ENCODE measurements around the gene MYO18A. TPM values are rescaled to one million over a fixed set of nuclear protein-coding genes. Genes with fewer than 3 reads are reported as not detected.

MYO18A gene
- total and polyA plus RNA-seq, 12 donors: 61.4 to 442 (median 327) TPM

- Histone ChIP-seq H3K27ac (no peak overlapping the region), H3K27me3 (no peaks in the 10 kb centered on the region), H3K9me3 (no peaks in the 10 kb centered on the region), H3K36me3 (no peaks in the 10 kb centered on the region), H3K4me1 (peaks cover 0 to 9% (median 0%) of the 10 kb centered on the region in 9 donors), H3K4me3 (no peak overlapping the region)
- ATAC-seq (no peak), DNase-seq (no peak)
- intact Hi-C loops (cut with DNase I): no loop called here
- WGBS, 2 donors: 31 to 60% methylated on average over 2 of the region's 2 CpGs
- TF ChIP-seq CTCF (IDR thresholded peaks at IDR 0.05): no peak
Measured at GRCh38 chr17:29193146-29193545, 12.9 kb upstream of the MYO18A start.

DNA sequence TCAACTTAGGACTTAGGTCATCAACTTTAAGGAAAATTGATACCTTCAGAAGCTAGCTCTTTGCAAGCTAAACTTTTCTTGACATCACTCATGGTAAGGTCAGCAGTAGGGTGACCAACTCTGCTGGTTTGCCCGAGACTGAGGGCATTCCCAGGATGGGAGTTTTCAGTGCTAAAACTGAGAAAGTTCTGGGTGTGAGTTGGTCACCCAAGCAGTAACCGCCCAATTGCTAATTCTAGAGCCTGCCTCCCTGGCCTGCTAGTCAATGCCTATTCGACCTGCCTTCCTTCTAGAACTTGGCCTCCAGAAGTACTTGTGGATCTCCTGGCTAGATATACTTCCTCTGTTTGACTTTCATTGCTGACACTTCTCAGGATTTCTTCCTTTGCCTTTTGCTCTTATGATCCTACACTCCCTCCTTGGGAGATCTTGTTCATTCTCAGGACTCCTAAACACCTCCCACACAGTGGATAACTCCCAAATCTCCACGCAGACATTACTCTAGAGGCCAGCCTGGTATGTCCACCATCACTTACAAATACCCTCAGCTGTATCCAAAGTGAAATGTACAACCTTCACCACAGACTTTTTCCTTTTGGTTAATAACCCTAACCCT is 10.5 kb upstream of the MYO18A start:
- Histone ChIP-seq H3K27me3 (no peaks in the 10 kb centered on the region), H3K27ac (no peak overlapping the region), H3K36me3 (no peaks in the 10 kb centered on the region), H3K9me3 (no peaks in the 10 kb centered on the region), H3K4me1 (peaks cover 0 to 1% (median 0%) of the 10 kb centered on the region in 9 donors), H3K4me3 (no peak overlapping the region)
- DNase-seq (no peak), ATAC-seq (no peak)
- TF ChIP-seq CTCF (IDR thresholded peaks at IDR 0.05): no peak
- WGBS, 2 donors: 82 to 87% methylated on average over 4 of the region's 4 CpGs
- intact Hi-C loops (cut with DNase I): no loop called here

- Histone ChIP-seq H3K27me3 (no peaks in the 10 kb centered on the region), H3K36me3 (no peaks in the 10 kb centered on the region), H3K4me3 (no peak overlapping the region), H3K9me3 (no peaks in the 10 kb centered on the region), H3K4me1 (no peaks in the 10 kb centered on the region), H3K27ac (no peak overlapping the region)
- TF ChIP-seq CTCF (IDR thresholded peaks at IDR 0.05): no peak
- no peak for DNase-seq
- WGBS, 2 donors: 89 to 93% methylated on average over 2 of the region's 2 CpGs
- no peak for ATAC-seq
- intact Hi-C loops (cut with DNase I): no loop called here
Measured at GRCh38 chr17:29190039-29190438, 9.8 kb upstream of the MYO18A start.

DNA sequence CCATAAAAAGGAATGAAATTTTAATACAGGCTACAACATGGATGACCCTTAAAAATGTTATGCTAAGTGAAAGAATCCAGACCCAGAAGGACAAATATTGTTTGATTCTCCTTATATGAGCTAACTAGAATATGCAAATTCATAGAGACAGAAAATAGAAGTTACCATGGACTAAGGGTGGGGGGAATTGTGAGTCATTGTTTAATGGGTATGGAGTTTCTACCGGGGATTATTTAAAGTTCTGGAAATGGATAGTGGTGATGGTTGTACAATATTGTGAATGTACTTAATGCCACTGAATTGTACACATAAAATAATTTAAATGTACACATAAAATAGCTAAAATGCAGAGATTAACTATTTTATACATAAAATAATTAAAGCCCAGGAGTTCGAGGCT is 9.2 kb upstream of the MYO18A start:
- no peaks in the 10 kb centered on the region for H3K27me3 ChIP-seq
- no peaks in the 10 kb centered on the region for H3K36me3 ChIP-seq
- no peaks in the 10 kb centered on the region for H3K9me3 ChIP-seq
- no peak for TF ChIP-seq CTCF (IDR thresholded peaks at IDR 0.05)
- WGBS, 2 donors: 91 to 95% methylated on average over 2 of the region's 2 CpGs
- H3K4me3 ChIP-seq: no peak overlapping the region
- intact Hi-C loops (cut with DNase I): no loop called here
- ATAC-seq (no peak), DNase-seq (no peak)
- no peak overlapping the region for H3K27ac ChIP-seq
- H3K4me1 ChIP-seq: no peaks in the 10 kb centered on the region

Data from heart right ventricle (tissue), 16 donors.